H1 (cell line): ENCODE results near the gene MAP4K5. TPM values are rescaled to one million over a fixed set of nuclear protein-coding genes. Genes with fewer than 3 reads are reported as not detected.

Source experiments
- CTCF ChIA-PET: fragments of 300-600 bp; sonication (Branson Sonifier 250); formaldehyde crosslinking; loops from one replicate; lab custom pipeline; 2021; ENCODE audit not compliant: partially characterized antibody; lab: Charles Lee
- POLR2A ChIA-PET: fragments of 300-600 bp; sonication (Branson Sonifier 250); formaldehyde crosslinking; loops from one replicate; lab custom pipeline; 2021; ENCODE audit warnings: inconsistent platforms; ENCODE audit not compliant: partially characterized antibody; lab: Charles Lee
- DNase-seq, 2 experiments: peaks; one replicate each; pipeline versions ENCODE4 v3.0.0 to v3.0.0-alpha.2; 2010 to 2022; ENCODE audit warnings: low spot score in 2 of 2, low read depth in 1 of 2, mixed read lengths in 1 of 2
- FAIRE-seq: peaks from 2 replicates; lab custom pipeline; 2011; peaks lifted over from hg19 to GRCh38; lab: Jason Lieb, UNC
- H2AFZ ChIP-seq: 2 replicates; pipeline ENCODE4 v1.8.1; 2012; ENCODE audit warnings: low read length, inconsistent platforms
- H2AK5ac ChIP-seq: 2 replicates; pipeline ENCODE4 v1.6.1; 2013; ENCODE audit warnings: low read depth, low read length
- H2BK120ac ChIP-seq: replicated peaks from 2 replicates; pipeline ENCODE3; 2013; ENCODE audit warnings: low read depth, low read length, inconsistent platforms
- H2BK12ac ChIP-seq: 2 replicates; pipeline ENCODE4 v1.6.1; 2013; ENCODE audit warnings: low read depth, low read length
- H2BK15ac ChIP-seq: 2 replicates; pipeline ENCODE4 v1.6.1; 2013; ENCODE audit warnings: low read length
- H2BK20ac ChIP-seq: 2 replicates; pipeline ENCODE4 v1.6.1; 2013; ENCODE audit warnings: low read length
- H2BK5ac ChIP-seq: 2 replicates; pipeline ENCODE4 v1.6.1; 2013; ENCODE audit warnings: low read depth, low read length
- H3K14ac ChIP-seq: 2 replicates; pipeline ENCODE4 v1.6.1; 2013; ENCODE audit warnings: inconsistent platforms; ENCODE audit not compliant: insufficient read length
- H3K18ac ChIP-seq: 2 replicates; pipeline ENCODE4 v1.6.1; 2013; ENCODE audit warnings: low read length; ENCODE audit errors: extremely low read depth
- H3K23ac ChIP-seq: 2 replicates; pipeline ENCODE4 v1.6.1; 2013; ENCODE audit warnings: inconsistent platforms; ENCODE audit not compliant: insufficient read length
- H3K23me2 ChIP-seq: 2 replicates; pipeline ENCODE4 v1.6.1; 2013; ENCODE audit warnings: low read depth, low read length
- H3K27ac ChIP-seq: 2 replicates; pipeline ENCODE4 v1.6.1; 2011; ENCODE audit warnings: low read depth, low read length, inconsistent platforms
- H3K27me3 ChIP-seq, 4 experiments: replicated peaks in 1 of 4; 1 replicate in 1 of 4; 2 replicates in 3 of 4; pipeline versions ENCODE4 v1.6.1 to v1.8.1; 2011 to 2013; ENCODE audit warnings: low read length in 3 of 4, mild to moderate bottlenecking in 3 of 4, inconsistent platforms in 2 of 4, mixed read lengths in 2 of 4, moderate library complexity in 1 of 4; ENCODE audit not compliant: control insufficient read depth in 3 of 4, insufficient read depth in 3 of 4; ENCODE audit errors: extremely low read depth in 1 of 4
- H3K36me3 ChIP-seq, 4 experiments: 2 replicates each; pipeline versions ENCODE4 v1.6.1 to v1.8.1; 2011 to 2013; ENCODE audit warnings: mild to moderate bottlenecking in 4 of 4, low read length in 3 of 4, moderate library complexity in 2 of 4, control low read depth in 1 of 4, inconsistent platforms in 1 of 4; ENCODE audit not compliant: insufficient read depth in 4 of 4, control insufficient read depth in 2 of 4
- H3K4ac ChIP-seq: replicated peaks from 2 replicates; pipeline ENCODE3; 2013; ENCODE audit warnings: low read length, low read depth, mixed read lengths, inconsistent platforms; ENCODE audit not compliant: insufficient read length
- H3K4me1 ChIP-seq, 4 experiments: replicated peaks in 1 of 4; 1 replicate in 1 of 4; 2 replicates in 3 of 4; pipeline versions ENCODE4 v1.6.1 to v1.8.1; 2011 to 2013; ENCODE audit warnings: low read length in 3 of 4, inconsistent platforms in 2 of 4, mixed read lengths in 1 of 4; ENCODE audit not compliant: insufficient read depth in 4 of 4, control insufficient read depth in 3 of 4
- H3K4me2 ChIP-seq, 2 experiments: 2 replicates each; pipeline versions ENCODE4 v1.6.1 to v1.8.1; 2011 to 2013; ENCODE audit warnings: low read depth in 2 of 2, low read length in 2 of 2, control low read depth in 1 of 2, inconsistent platforms in 1 of 2, mild to moderate bottlenecking in 1 of 2; ENCODE audit not compliant: insufficient read depth in 1 of 2
- H3K4me3 ChIP-seq, 4 experiments: fragments of 200-600, 300-600 bp in 1 of 4; sonication (generic), shearing (Covaris generic), sonication (Bioruptor Twin) in 1 of 4; 2 replicates each; pipeline versions ENCODE4 v1.5.1 to v1.8.1; 2011 to 2016; ENCODE audit warnings: low read length in 4 of 4, low read depth in 3 of 4, control low read depth in 2 of 4, inconsistent platforms in 2 of 4, mild to moderate bottlenecking in 2 of 4, mixed read lengths in 1 of 4, moderate library complexity in 1 of 4; ENCODE audit not compliant: insufficient read depth in 2 of 4; ENCODE audit errors: extremely low read depth in 1 of 4
- H3K56ac ChIP-seq: replicated peaks from 2 replicates; pipeline ENCODE3; 2013; ENCODE audit warnings: low read depth, mild to moderate bottlenecking, mixed read lengths, low read length, inconsistent platforms; ENCODE audit not compliant: insufficient read length
- H3K79me1 ChIP-seq: 2 replicates; pipeline ENCODE4 v1.6.1; 2013; ENCODE audit warnings: low read depth, low read length, control low read depth
- H3K79me2 ChIP-seq, 2 experiments: 2 replicates each; pipeline versions ENCODE4 v1.6.1 to v1.8.1; 2012 to 2013; ENCODE audit warnings: low read length in 2 of 2, mild to moderate bottlenecking in 2 of 2, inconsistent platforms in 1 of 2; ENCODE audit not compliant: insufficient read depth in 2 of 2, control insufficient read depth in 1 of 2
- H3K9ac ChIP-seq, 4 experiments: replicated peaks in 1 of 4; 1 replicate in 1 of 4; 2 replicates in 3 of 4; pipeline versions ENCODE4 v1.6.1 to v1.8.1; 2011 to 2013; ENCODE audit warnings: low read depth in 3 of 4, low read length in 3 of 4, control low read depth in 2 of 4, mild to moderate bottlenecking in 2 of 4, moderate library complexity in 2 of 4, inconsistent platforms in 1 of 4; ENCODE audit errors: extremely low read depth in 1 of 4
- H3K9me3 ChIP-seq, 2 experiments: 2 replicates each; pipeline versions ENCODE4 v1.6.1 to v1.8.1; 2012 to 2013; ENCODE audit warnings: mild to moderate bottlenecking in 2 of 2, moderate library complexity in 2 of 2, control low read depth in 1 of 2, inconsistent platforms in 1 of 2, low read depth in 1 of 2, low read length in 1 of 2, mixed read lengths in 1 of 2; ENCODE audit not compliant: insufficient read depth in 2 of 2
- H4K20me1 ChIP-seq, 2 experiments: replicated peaks in 1 of 2; 2 replicates each; pipeline versions ENCODE3 to v1.8.1; 2011 to 2013; ENCODE audit warnings: inconsistent platforms in 2 of 2, low read length in 2 of 2, mild to moderate bottlenecking in 1 of 2; ENCODE audit not compliant: insufficient read depth in 2 of 2, control insufficient read depth in 1 of 2
- H4K5ac ChIP-seq: 2 replicates; pipeline ENCODE4 v1.6.1; 2013; ENCODE audit warnings: low read length, low read depth, mixed read lengths, inconsistent platforms; ENCODE audit not compliant: insufficient read length
- H4K8ac ChIP-seq: 2 replicates; pipeline ENCODE4 v1.8.0; 2013; ENCODE audit warnings: mild to moderate bottlenecking, moderate library complexity, low read length, inconsistent platforms; ENCODE audit not compliant: insufficient read depth; ENCODE audit errors: extremely low read depth
- H4K91ac ChIP-seq: replicated peaks from 2 replicates; pipeline ENCODE3; 2013; ENCODE audit warnings: low read length, mixed read lengths, inconsistent platforms; ENCODE audit not compliant: insufficient read length
- ASH2L ChIP-seq: fragments of 200-600, 300-600 bp; sonication (generic); IDR thresholded peaks from one replicate; pipeline ENCODE4 v1.7.1; 2017; ENCODE audit warnings: low read length
- GABPA ChIP-seq: IDR thresholded peaks from 2 replicates; pipeline ENCODE4 v1.6.1; 2011; ENCODE audit warnings: mild to moderate bottlenecking, low read length, moderate library complexity, borderline replicate concordance; ENCODE audit not compliant: insufficient read depth
- SIN3A ChIP-seq, 2 experiments: IDR thresholded peaks in 1 of 2; conservative IDR thresholded peaks in 1 of 2; 2 replicates each; pipeline ENCODE4 v1.6.1; 2011 to 2012; ENCODE audit warnings: low read length in 2 of 2, improper control_type of control experiment in 1 of 2, low read depth in 1 of 2, mild to moderate bottlenecking in 1 of 2
- WGBS, 2 experiments: shearing (Covaris generic) in 1 of 2; methylation state at CpG; one replicate each; pipeline versions ENCODE4 v1.1.6 to v1.1.7; 2013 to 2015; ENCODE audit warnings: low lambda C conversion rate in 2 of 2, mixed read lengths in 2 of 2, inconsistent platforms in 1 of 2, low coverage in 1 of 2, missing lambda C conversion rate in 1 of 2; ENCODE audit not compliant: insufficient replicate concordance in 2 of 2, insufficient coverage in 1 of 2, insufficient read length in 1 of 2; ENCODE audit errors: extremely low coverage in 1 of 2, missing lambda C conversion rate in 1 of 2; 5-methylcytosine and 5-hydroxymethylcytosine counted together
- polyA plus RNA-seq, 7 experiments: library from polyadenylated mRNA; depleted of rRNA in 3 of 7; stranded (reverse) in 5 of 7; unstranded in 2 of 7; fragments of >200 nt in 5 of 7; fragments of 200-250 nt in 2 of 7; gene quantifications; 1 replicate in 5 of 7; 2 replicates in 1 of 7; 4 replicates in 1 of 7; pipeline versions ENCODE4 v1.2.1 to v1.2.3, GENCODE V29; 2011 to 2013; ENCODE audit warnings: missing spikeins in 2 of 7, mixed read lengths in 2 of 7
- total RNA-seq: library from RNA; stranded (reverse); fragmentation: NEBNext Ultra II Directional; extraction: Animal tissue kit (Norgen Biotek cat#: 25700); gene quantifications from 2 replicates; pipeline ENCODE4 v1.2.1, GENCODE V29; 2021

MAP4K5 gene
- total and polyA plus RNA-seq, 2 of the 8 experiments (the other 6 are each of a cell fraction or from before 2014, with no cell fraction given): 7.6 to 34.5 TPM

DNA sequence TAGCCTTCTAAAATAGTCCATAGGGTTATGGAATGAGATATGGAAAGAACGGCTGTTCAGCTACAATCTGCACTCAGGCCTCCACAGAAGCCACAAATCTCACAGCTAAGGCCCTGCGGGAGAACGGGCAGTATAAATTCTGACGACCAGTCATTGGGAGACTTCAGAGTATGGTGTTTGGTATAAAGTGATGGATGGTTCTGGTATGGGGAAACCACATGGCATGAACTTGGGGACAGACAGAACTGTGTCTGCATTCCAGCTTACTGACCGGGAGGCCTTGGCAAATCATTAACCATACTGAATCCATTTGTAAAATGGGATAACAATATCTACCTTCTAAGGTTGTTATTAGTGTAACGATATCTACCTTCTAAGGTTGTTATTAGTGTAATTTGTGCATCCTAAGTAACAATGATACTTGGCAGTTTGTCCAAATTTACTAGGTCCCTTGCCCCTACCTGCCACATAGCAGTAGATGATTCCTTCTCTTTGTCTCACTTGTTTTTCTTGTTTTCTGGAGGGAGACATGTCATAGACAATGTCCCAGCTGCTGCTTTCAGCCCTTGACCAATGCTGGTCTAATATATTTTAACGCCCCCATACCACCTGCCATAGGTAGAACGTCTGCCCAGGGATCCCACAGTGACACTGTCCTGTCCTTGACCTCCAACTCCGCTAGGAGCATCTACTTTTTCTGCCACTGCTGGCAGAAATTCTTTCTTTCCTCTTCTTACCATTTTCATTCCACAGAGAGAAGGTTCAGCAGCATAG is 142.5 kb downstream of the MAP4K5 start:
- Histone ChIP-seq H3K4ac (no peak overlapping the region), H3K4me2 (no peak overlapping the region), H2BK15ac (no peak overlapping the region), H2BK20ac (no peak overlapping the region), H3K9me3 (no peaks in the 10 kb centered on the region), H4K8ac (no peak overlapping the region), H3K4me1 (peaks cover 0 to 6% (median 1%) of the 10 kb centered on the region in 4 experiments; a peak in 2 of 7 replicates), H3K4me3 (no peak overlapping the region), H3K23me2 (no peaks in the 10 kb centered on the region), H3K18ac (no peak overlapping the region), H3K9ac (no peak overlapping the region), H3K23ac (no peak overlapping the region), H2BK120ac (no peak overlapping the region), H3K36me3 (no peaks in the 10 kb centered on the region), H4K5ac (no peak overlapping the region), H3K27ac (no peak overlapping the region), H3K14ac (no peak overlapping the region), H4K20me1 (no peaks in the 10 kb centered on the region), H2AFZ (no peak overlapping the region), H2BK5ac (no peak overlapping the region), H3K79me2 (no peaks in the 10 kb centered on the region), H3K56ac (no peak overlapping the region), H2BK12ac (no peak overlapping the region), H2AK5ac (no peak overlapping the region), H3K27me3 (no peaks in the 10 kb centered on the region), H3K79me1 (no peaks in the 10 kb centered on the region), H4K91ac (no peak overlapping the region)
- no peak for TF ChIP-seq SIN3A (conservative IDR thresholded peaks at IDR 0.05 in 1 of 2, IDR thresholded peaks at IDR 0.05 in 1 of 2; ENCODE audit: low read depth in 1 of 2, low read length in 2 of 2)
- TF ChIP-seq ASH2L: no peak
- TF ChIP-seq GABPA: no peak
- WGBS, 2 experiments: 92% methylated on average over 9 of the region's 9 CpGs; no CpG with 5 or more reads in 1 of the 2 experiments
- FAIRE-seq: no peak
- no peak for DNase-seq
- ChIA-PET CTCF (no interaction called here), POLR2A (interaction anchor here (1.4 kb wide), 1 partner anchor 54 kb away, joined by 3 read pairs; no protein-coding TSS in a partner anchor)
